GM23248 (cell line): Measurements from ENCODE around the gene SMYD3.

Experiments
- EZH2 ChIP-seq: fragments of 200-600 bp; sonication (generic); IDR thresholded peaks from 2 replicates; pipeline ENCODE4 v1.6.1; 2018; ENCODE audit warnings: antibody characterized with exemption, mild to moderate bottlenecking; ENCODE audit not compliant: insufficient read depth, poor library complexity, severe bottlenecking
- EZH2phosphoT487 ChIP-seq: fragments of 200-600 bp; sonication (generic); IDR thresholded peaks from 2 replicates; pipeline ENCODE4 v1.6.1; 2018; ENCODE audit warnings: antibody characterized with exemption, moderate library complexity, mild to moderate bottlenecking, low read depth; ENCODE audit not compliant: insufficient read depth

DNA sequence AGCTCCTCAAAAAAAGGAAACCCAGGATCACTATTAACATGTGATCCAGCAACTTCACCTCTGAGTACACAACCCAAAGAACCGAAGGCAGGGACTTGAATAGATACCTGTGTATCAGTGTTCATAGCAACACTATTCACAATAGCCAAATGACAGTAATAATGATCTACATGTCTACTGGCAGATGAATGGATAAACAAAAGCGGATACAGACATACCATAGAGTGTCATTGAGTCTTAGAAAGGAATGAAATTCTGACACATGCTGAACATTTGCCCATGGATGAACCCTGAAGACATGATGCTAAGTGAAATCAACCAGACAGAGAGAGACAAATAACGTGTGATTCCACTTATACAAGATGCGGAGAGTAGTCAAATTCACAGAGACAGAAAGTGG is 788.1 kb downstream of the SMYD3 start:
- TF ChIP-seq EZH2 (no peak), EZH2phosphoT487 (no peak)
